SK-N-SH (cell line): ENCODE measurements around the gene KIF6. TPM values are rescaled to one million over a fixed set of nuclear protein-coding genes. Genes with fewer than 3 reads are reported as not detected.

Source experiments
- CTCF ChIA-PET: fragments of 300-600, 350-600 bp; formaldehyde crosslinking; extraction: SDS; loops from one replicate; lab custom pipeline; 2021; lab: Yijun Ruan, JAX
- POLR2A ChIA-PET: fragments of 350-600 bp; sonication (Branson Sonifier 250); formaldehyde crosslinking; extraction: SDS; loops from one replicate; lab custom pipeline; 2020; ENCODE audit warnings: antibody characterized with exemption, inconsistent platforms; lab: Yijun Ruan, JAX
- DNase-seq: peaks from one replicate; pipeline ENCODE4 v3.0.0; 2012
- H2AFZ ChIP-seq: fragments of 200-600 bp; sonication (generic); 2 replicates; pipeline ENCODE4 v1.8.1; 2016; ENCODE audit warnings: antibody characterized with exemption, mild to moderate bottlenecking, low read depth
- H3F3A ChIP-seq: fragments of 200-600 bp; sonication (generic); replicated peaks from 2 replicates; pipeline ENCODE3; 2016; ENCODE audit warnings: antibody characterized with exemption, mild to moderate bottlenecking; ENCODE audit not compliant: insufficient read depth
- H3K27ac ChIP-seq, 2 experiments: fragments of 200-500 bp in 1 of 2; fragments of 200-600 bp in 1 of 2; sonication (Bioruptor generic) in 1 of 2; sonication (generic), shearing (Covaris generic) in 1 of 2; 2 replicates each; pipeline versions ENCODE4 v1.5.1 to v1.6.1; 2014 to 2016; ENCODE audit warnings: low read depth in 2 of 2, inconsistent platforms in 1 of 2, low read length in 1 of 2, mild to moderate bottlenecking in 1 of 2, mixed read lengths in 1 of 2
- H3K27me3 ChIP-seq: fragments of 200-600 bp; sonication (generic), shearing (Covaris generic); 2 replicates; pipeline ENCODE4 v1.6.1; 2016; ENCODE audit warnings: mixed run types; ENCODE audit not compliant: insufficient read depth
- H3K36me3 ChIP-seq, 2 experiments: fragments of 200-500 bp in 1 of 2; fragments of 200-600 bp in 1 of 2; sonication (Bioruptor generic) in 1 of 2; sonication (generic) in 1 of 2; replicated peaks in 1 of 2; 2 replicates each; pipeline versions ENCODE3 to v1.5.1; 2014 to 2016; ENCODE audit warnings: low read length in 1 of 2, mild to moderate bottlenecking in 1 of 2; ENCODE audit not compliant: insufficient read depth in 2 of 2, control insufficient read depth in 1 of 2
- H3K4me1 ChIP-seq, 2 experiments: fragments of 200-500 bp in 1 of 2; fragments of 200-600 bp in 1 of 2; sonication (Bioruptor generic) in 1 of 2; sonication (generic), shearing (Covaris generic) in 1 of 2; 2 replicates each; pipeline versions ENCODE4 v1.5.1 to v1.6.1; 2014 to 2016; ENCODE audit warnings: low read depth in 1 of 2, low read length in 1 of 2, mixed run types in 1 of 2; ENCODE audit not compliant: insufficient read depth in 2 of 2, control insufficient read depth in 1 of 2
- H3K4me2 ChIP-seq: fragments of 200-600 bp; sonication (generic), shearing (Covaris generic); 2 replicates; pipeline ENCODE4 v1.6.1; 2017; ENCODE audit warnings: mixed run types
- H3K4me3 ChIP-seq, 2 experiments: fragments of 200-500 bp in 1 of 2; fragments of 200-600 bp in 1 of 2; sonication (Bioruptor generic) in 1 of 2; sonication (generic), shearing (Covaris generic) in 1 of 2; 2 replicates each; pipeline versions ENCODE4 v1.5.1 to v1.8.1; 2014 to 2016; ENCODE audit warnings: low read depth in 2 of 2, inconsistent platforms in 1 of 2, low read length in 1 of 2, mild to moderate bottlenecking in 1 of 2, mixed read lengths in 1 of 2, moderate library complexity in 1 of 2
- H3K79me2 ChIP-seq: fragments of 200-600 bp; sonication (generic); 2 replicates; pipeline ENCODE4 v1.8.1; 2017; ENCODE audit warnings: mild to moderate bottlenecking; ENCODE audit not compliant: insufficient read depth
- H3K9ac ChIP-seq: fragments of 200-600 bp; sonication (generic); 2 replicates; pipeline ENCODE4 v1.6.1; 2017; ENCODE audit warnings: mixed run types
- H3K9me2 ChIP-seq: fragments of 200-600 bp; sonication (generic); 2 replicates; pipeline ENCODE4 v1.6.1; 2017; ENCODE audit warnings: mixed run types
- H3K9me3 ChIP-seq: fragments of 200-600 bp; sonication (generic); 2 replicates; pipeline ENCODE4 v1.6.1; 2017; ENCODE audit warnings: mixed run types, mild to moderate bottlenecking, moderate library complexity
- H4K20me1 ChIP-seq: fragments of 200-600 bp; sonication (generic); 2 replicates; pipeline ENCODE4 v1.6.1; 2017; ENCODE audit warnings: mild to moderate bottlenecking, mixed run types; ENCODE audit not compliant: insufficient read depth
- CTCF ChIP-seq: fragments of 200-600 bp; sonication (generic); IDR thresholded peaks from 2 replicates; pipeline ENCODE4 v1.6.1; 2017; ENCODE audit warnings: antibody characterized with exemption, mild to moderate bottlenecking, moderate library complexity
- ELF1 ChIP-seq: IDR thresholded peaks from 2 replicates; pipeline ENCODE4 v1.4.0; 2012
- EZH2phosphoT487 ChIP-seq: fragments of 200-600 bp; sonication (generic); IDR thresholded peaks from 2 replicates; pipeline ENCODE4 v1.6.1; 2017; ENCODE audit warnings: low read depth, mixed run types, mild to moderate bottlenecking, antibody characterized with exemption, moderate library complexity, borderline replicate concordance
- FOSL2 ChIP-seq: IDR thresholded peaks from 2 replicates; pipeline ENCODE4 v1.4.0; 2012; ENCODE audit warnings: low read depth, mild to moderate bottlenecking, moderate library complexity, borderline replicate concordance
- FOXJ3 ChIP-seq: sonication (generic); formaldehyde crosslinking; IDR thresholded peaks from 2 replicates; pipeline ENCODE4 v1.5.1; 2020; ENCODE audit warnings: mild to moderate bottlenecking, missing genetic modification reagents
- FOXM1 ChIP-seq: IDR thresholded peaks from 2 replicates; pipeline ENCODE4 v1.4.0; 2012; ENCODE audit warnings: low read depth, mild to moderate bottlenecking
- GATA2 ChIP-seq: sonication (generic); formaldehyde crosslinking; IDR thresholded peaks from 2 replicates; pipeline ENCODE4 v1.5.0; 2020; ENCODE audit warnings: mild to moderate bottlenecking, missing genetic modification reagents
- MXI1 ChIP-seq: IDR thresholded peaks from 2 replicates; pipeline ENCODE4 v1.6.1; 2012; ENCODE audit warnings: mild to moderate bottlenecking, low read depth, low read length, improper control_type of control experiment
- NFIC ChIP-seq: IDR thresholded peaks from 2 replicates; pipeline ENCODE4 v1.4.0; 2012; ENCODE audit warnings: borderline replicate concordance
- NRF1 ChIP-seq: IDR thresholded peaks from 2 replicates; pipeline ENCODE4 v1.6.1; 2012; ENCODE audit warnings: low read depth, mild to moderate bottlenecking, low read length
- PBX3 ChIP-seq: IDR thresholded peaks from 2 replicates; pipeline ENCODE4; 2012
- POLR2AphosphoS5 ChIP-seq: IDR thresholded peaks from 2 replicates; pipeline ENCODE4 v1.6.1; 2012; ENCODE audit warnings: low read depth, low read length
- RAD21 ChIP-seq: IDR thresholded peaks from 2 replicates; pipeline ENCODE4 v1.6.1; 2012; ENCODE audit warnings: mild to moderate bottlenecking, low read length
- RCOR1 ChIP-seq: fragments of 150-350 bp; IDR thresholded peaks from 2 replicates; pipeline ENCODE4 v1.6.1; 2017; ENCODE audit warnings: antibody characterized with exemption, low read length
- REST ChIP-seq: IDR thresholded peaks from 2 replicates; pipeline ENCODE4 v1.6.1; 2012; ENCODE audit warnings: mild to moderate bottlenecking, low read depth, low read length, moderate library complexity
- RFX5 ChIP-seq: IDR thresholded peaks from 2 replicates; pipeline ENCODE4 v1.6.1; 2012; ENCODE audit warnings: mild to moderate bottlenecking, improper control_type of control experiment, low read length
- RXRA ChIP-seq: IDR thresholded peaks from 2 replicates; pipeline ENCODE4 v1.4.0; 2012; ENCODE audit warnings: low read depth, mild to moderate bottlenecking, borderline replicate concordance
- SIN3A ChIP-seq: IDR thresholded peaks from 2 replicates; pipeline ENCODE4 v1.6.1; 2012; ENCODE audit warnings: low read depth, mild to moderate bottlenecking, low read length, moderate library complexity, borderline replicate concordance
- SMC3 ChIP-seq: IDR thresholded peaks from 2 replicates; pipeline ENCODE4 v1.6.1; 2012; ENCODE audit warnings: low read depth, low read length, improper control_type of control experiment
- TCF12 ChIP-seq: IDR thresholded peaks from 2 replicates; pipeline ENCODE4 v1.4.0; 2012
- TEAD4 ChIP-seq: IDR thresholded peaks from 2 replicates; pipeline ENCODE4 v1.4.0; 2012; ENCODE audit warnings: mild to moderate bottlenecking, borderline replicate concordance; ENCODE audit not compliant: insufficient read depth
- ZBTB33 ChIP-seq: IDR thresholded peaks from 2 replicates; pipeline ENCODE4 v1.4.0; 2012; ENCODE audit warnings: low read depth, borderline replicate concordance
- WGBS: methylation state at CpG from one replicate; pipeline ENCODE4 v1.1.6; 2017; ENCODE audit warnings: low lambda C conversion rate; 5-methylcytosine and 5-hydroxymethylcytosine counted together
- polyA plus RNA-seq, 3 experiments: library from polyadenylated mRNA; depleted of rRNA; stranded (reverse); fragments of >200 nt; gene quantifications; 2 replicates each; pipeline ENCODE4 v1.2.3, GENCODE V29; 2012

KIF6 gene
- polyA plus RNA-seq, 1 of the 3 experiments (the other 2 are of a cell fraction) = 0.13 TPM

GRCh38 chr6:39453956-39454524 is 271.2 kb downstream of the KIF6 start:
- Histone ChIP-seq H3K4me3 (no peak overlapping the region), H3K79me2 (no peaks in the 10 kb centered on the region), H3K9me2 (no peaks in the 10 kb centered on the region), H3K9me3 (no peaks in the 10 kb centered on the region), H3K9ac (no peak overlapping the region), H3K36me3 (no peaks in the 10 kb centered on the region), H2AFZ (no peak overlapping the region), H3K4me2 (no peak overlapping the region), H3K4me1 (peaks cover 0 to 6% of the 10 kb centered on the region in 2 experiments; a peak in 1 of 4 replicates), H3K27ac (no peak overlapping the region), H3F3A (no peaks in the 10 kb centered on the region), H4K20me1 (no peaks in the 10 kb centered on the region), H3K27me3 (no peaks in the 10 kb centered on the region)
- WGBS = 35% methylated on average over 2 of the region's 2 CpGs
- ChIA-PET POLR2A (no interaction called here), CTCF (interaction anchor here (0.5 kb wide), 1 partner anchor 1970 kb away, joined by 3 read pairs; no protein-coding TSS in a partner anchor)
- DNase-seq = no peak
- TF ChIP-seq TCF12 (no peak), RAD21 (no peak), GATA2 (CRISPR knock-in tag) (no peak), PBX3 (no peak), RXRA (no peak), SMC3 (no peak), ZBTB33 (no peak), NRF1 (no peak), MXI1 (no peak), NFIC (no peak), SIN3A (no peak), POLR2AphosphoS5 (no peak), FOXJ3 (CRISPR knock-in tag) (no peak), RFX5 (no peak), FOXM1 (no peak), EZH2phosphoT487 (no peak), RCOR1 (no peak), ELF1 (no peak)

- 21% methylated on average over 5 of the region's 5 CpGs for WGBS
- no peaks in the 10 kb centered on the region for H3F3A ChIP-seq
- CTCF ChIA-PET = no interaction called here
- H3K4me1 ChIP-seq = peaks cover 0 to 6% of the 10 kb centered on the region in 2 experiments; a peak in 1 of 4 replicates
- no peak overlapping the region for H3K4me3 ChIP-seq
- H3K9me2 ChIP-seq = no peaks in the 10 kb centered on the region
- H3K9ac ChIP-seq = no peak overlapping the region
- no peak overlapping the region for H3K27ac ChIP-seq
- H3K36me3 ChIP-seq = no peaks in the 10 kb centered on the region
- DNase-seq = no peak
- no peak overlapping the region for H2AFZ ChIP-seq
- POLR2A ChIA-PET = no interaction called here
- H3K9me3 ChIP-seq = no peaks in the 10 kb centered on the region
- no peaks in the 10 kb centered on the region for H3K79me2 ChIP-seq
- no peaks in the 10 kb centered on the region for H4K20me1 ChIP-seq
- no peaks in the 10 kb centered on the region for H3K27me3 ChIP-seq
- H3K4me2 ChIP-seq = no peak overlapping the region
- TF ChIP-seq CTCF (no peak), TCF12 (no peak), NRF1 (no peak), FOSL2 (no peak), GATA2 (CRISPR knock-in tag) (no peak), REST (no peak), TEAD4 (no peak)
These were observed 272.0 kb downstream of the KIF6 start for GRCh38 chr6:39453241-39453640.
